K562 (cell line): ENCODE data around the gene FARP2. TPM values are rescaled to one million over a fixed set of nuclear protein-coding genes. Genes with fewer than 3 reads are reported as not detected.
"Not testable (repeated sequence)": the region's sequence is repeated elsewhere in the genome, so short reads cannot be mapped to it uniquely, and the experiment has no call there.

ENCODE experiments used
- ATAC-seq: fragments of 200-7000 bp; cut with Tn5 transposase; 3 replicates; pipeline ENCODE4 v1.9.1; 2020; ENCODE audit warnings: moderate library complexity
- BruUV-seq: library from RNA; stranded (reverse); fragments of 400-500 nt; replicated peaks from 2 replicates; lab custom pipeline; 2021; lab: Mats Ljungman, UMichigan
- CTCF ChIA-PET: fragments of 300-600 bp; formaldehyde crosslinking; extraction: SDS; loops from one replicate; lab custom pipeline; 2021; ENCODE audit warnings: low intra/inter-chr PET ratio; lab: Yijun Ruan, JAX
- POLR2A ChIA-PET: fragments of 300-600, 350-650 bp; sonication (Branson Sonifier 250); formaldehyde crosslinking; extraction: SDS; loops from one replicate; lab custom pipeline; 2021; ENCODE audit warnings: antibody characterized with exemption, inconsistent platforms; lab: Yijun Ruan, JAX
- DNase-seq, 4 experiments: peaks; one replicate each; pipeline versions ENCODE4 v3.0.0 to v3.0.0-alpha.2; 2011 to 2018; ENCODE audit warnings: low spot score in 3 of 4, mixed read lengths in 3 of 4; ENCODE audit errors: extremely low read depth in 1 of 4
- FAIRE-seq: peaks from 2 replicates; lab custom pipeline; 2011; peaks lifted over from hg19 to GRCh38; lab: Jason Lieb, UNC
- H2AFZ ChIP-seq: 2 replicates; pipeline ENCODE4 v1.6.0; 2011; ENCODE audit warnings: low read depth, low read length, control low read depth, inconsistent platforms
- H3K27ac ChIP-seq: fragments of 200-600 bp; 3 replicates; pipeline ENCODE4 v1.8.0; 2011; ENCODE audit warnings: low read depth, mild to moderate bottlenecking, control low read depth, inconsistent platforms, low read length, moderate library complexity, mixed read lengths; ENCODE audit errors: extremely low read depth
- H3K27me3 ChIP-seq, 2 experiments: fragments of 300-600 bp in 1 of 2; 2 replicates in 1 of 2; 3 replicates in 1 of 2; pipeline versions ENCODE4 v1.6.0 to v1.8.0; 2011; ENCODE audit warnings: inconsistent platforms in 2 of 2, low read length in 2 of 2, mild to moderate bottlenecking in 1 of 2, mixed read lengths in 1 of 2, moderate library complexity in 1 of 2; ENCODE audit not compliant: control insufficient read depth in 2 of 2, insufficient read depth in 2 of 2
- H3K36me3 ChIP-seq: fragments of 300-600 bp; 3 replicates; pipeline ENCODE4 v1.8.0; 2011; ENCODE audit warnings: mild to moderate bottlenecking, low read length, inconsistent platforms; ENCODE audit not compliant: control insufficient read depth, insufficient read depth
- H3K4me1 ChIP-seq, 2 experiments: fragments of 200-600 bp in 1 of 2; replicated peaks in 1 of 2; 2 replicates in 1 of 2; 3 replicates in 1 of 2; pipeline versions ENCODE4 v1.5.1 to v1.8.0; 2011; ENCODE audit warnings: inconsistent platforms in 2 of 2, low read length in 2 of 2, mild to moderate bottlenecking in 1 of 2, mixed read lengths in 1 of 2, moderate library complexity in 1 of 2; ENCODE audit not compliant: control insufficient read depth in 2 of 2, insufficient read depth in 2 of 2
- H3K4me2 ChIP-seq: 2 replicates; pipeline ENCODE4 v1.6.1; 2011; ENCODE audit warnings: low read length, control low read depth, inconsistent platforms, mixed read lengths; ENCODE audit not compliant: insufficient read depth
- H3K4me3 ChIP-seq: fragments of 200-600 bp; sonication (generic), shearing (Covaris generic); 2 replicates; pipeline ENCODE4 v1.5.1; 2016; ENCODE audit warnings: control low read depth, inconsistent platforms
- H3K79me2 ChIP-seq: fragments of 200-600 bp; 3 replicates; pipeline ENCODE4 v1.8.0; 2011; ENCODE audit warnings: low read length, inconsistent platforms; ENCODE audit not compliant: control insufficient read depth, insufficient read depth
- H3K9ac ChIP-seq, 2 experiments: 2 replicates each; pipeline versions ENCODE4 v1.6.0 to v1.6.1; 2011; ENCODE audit warnings: low read depth in 2 of 2, low read length in 2 of 2, control low read depth in 1 of 2, inconsistent platforms in 1 of 2, mild to moderate bottlenecking in 1 of 2, mixed read lengths in 1 of 2; ENCODE audit not compliant: insufficient read depth in 1 of 2
- H3K9me1 ChIP-seq: one replicate; pipeline ENCODE4 v1.6.0; 2011; ENCODE audit warnings: inconsistent platforms, mild to moderate bottlenecking, low read length, moderate library complexity; ENCODE audit not compliant: control insufficient read depth, insufficient read depth
- H3K9me3 ChIP-seq: replicated peaks from 2 replicates; pipeline ENCODE4 v1.5.1; 2011; ENCODE audit warnings: low read depth, low read length, inconsistent platforms; ENCODE audit not compliant: control insufficient read depth, insufficient read depth
- H4K20me1 ChIP-seq: replicated peaks from 2 replicates; pipeline ENCODE4 v1.6.1; 2011; ENCODE audit warnings: low read length, inconsistent platforms, mixed read lengths; ENCODE audit not compliant: control insufficient read depth, insufficient read depth
- CXXC5 ChIP-seq: fragments of 250-450 bp; sonication (Bioruptor Pico); IDR thresholded peaks from 2 replicates; pipeline ENCODE4 v1.8.0; 2022; ENCODE audit warnings: inconsistent platforms, mild to moderate bottlenecking, moderate library complexity
- FOXA3 ChIP-seq, 2 experiments: fragments of 450-650 bp in 1 of 2; sonication (generic) in 1 of 2; formaldehyde crosslinking; IDR thresholded peaks in 1 of 2; conservative IDR thresholded peaks in 1 of 2; 2 replicates each; pipeline versions ENCODE4 v1.4.0 to v1.8.0; 2020 to 2022; ENCODE audit warnings: mild to moderate bottlenecking in 2 of 2, missing genetic modification reagents in 1 of 2
- KLF10 ChIP-seq: fragments of 250-450 bp; sonication (Bioruptor Pico); IDR thresholded peaks from 2 replicates; pipeline ENCODE4 v1.6.1; 2021; ENCODE audit warnings: matching md5 sums
- RNF2 ChIP-seq: sonication (generic); IDR thresholded peaks from 2 replicates; pipeline ENCODE4 v1.6.1; 2016
- SAFB2 ChIP-seq: fragments of 200-400 bp; formaldehyde crosslinking; IDR thresholded peaks from 2 replicates; pipeline ENCODE4 v1.6.1; 2018; ENCODE audit warnings: borderline replicate concordance, low read length, low read depth, moderate library complexity; ENCODE audit not compliant: severe bottlenecking
- SIX5 ChIP-seq, 2 experiments: IDR thresholded peaks; 2 replicates each; pipeline ENCODE4 v1.6.1; 2011; ENCODE audit warnings: low read length in 2 of 2, borderline replicate concordance in 1 of 2, low read depth in 1 of 2, mild to moderate bottlenecking in 1 of 2, moderate library complexity in 1 of 2; ENCODE audit not compliant: insufficient read depth in 1 of 2
- SMAD2 ChIP-seq: fragments of 150-350 bp; IDR thresholded peaks from 2 replicates; pipeline ENCODE4 v1.6.1; 2014; ENCODE audit warnings: low read depth, mild to moderate bottlenecking, low read length
- TCF7 ChIP-seq: sonication (generic); IDR thresholded peaks from 2 replicates; pipeline ENCODE4 v1.6.1; 2016; ENCODE audit warnings: antibody characterized with exemption, borderline replicate concordance
- TRIM28 ChIP-seq: fragments of 450-650 bp; IDR thresholded peaks from 2 replicates; pipeline ENCODE4 v1.6.1; 2017
- ZBTB26 ChIP-seq: fragments of 450-650 bp; formaldehyde crosslinking; IDR thresholded peaks from 2 replicates; pipeline ENCODE4 v1.4.0; 2022; ENCODE audit warnings: missing genetic modification characterization
- WGBS: fragments of 100-300 bp; shearing (Covaris generic); methylation state at CpG from one replicate; pipeline ENCODE4 v1.1.6; 2016; ENCODE audit warnings: low coverage, mixed read lengths; ENCODE audit not compliant: insufficient coverage; ENCODE audit errors: missing lambda C conversion rate; 5-methylcytosine and 5-hydroxymethylcytosine counted together
- in situ Hi-C: fragments of 300-500 bp; cut with MboI; formaldehyde crosslinking; loops from 4 replicates; pipeline ENCODE4 v1.15.0; 2018; ENCODE audit warnings: inconsistent platforms, mixed read lengths
- intact Hi-C: fragments of 100-400 bp; cut with micrococcal nuclease; formaldehyde crosslinking; loops from 2 replicates; pipeline ENCODE4 v1.14.2; 2022
- polyA plus RNA-seq, 8 experiments: library from polyadenylated mRNA; depleted of rRNA in 4 of 8; stranded (reverse) in 5 of 8; unstranded in 3 of 8; fragments of >200 nt; fragmentation: Nextera tagmentation in 2 of 8; fragmentation: Illumina TruSeq in 1 of 8; extraction: Ambion mirVana in 2 of 8; extraction: Trizol in 1 of 8; gene quantifications; 2 replicates each; pipeline versions ENCODE4 v1.2.1 to v1.2.3, GENCODE V29; 2011 to 2014; ENCODE audit warnings: inconsistent platforms in 1 of 8, missing spikeins in 1 of 8
- total RNA-seq, 7 experiments: library from RNA; depleted of rRNA in 6 of 7; stranded (reverse); fragments of >200 nt in 6 of 7; fragmentation: Illumina TruSeq in 2 of 7; extraction: Trizol in 2 of 7; gene quantifications; 2 replicates each; pipeline versions ENCODE4 v1.2.1 to v1.2.3, GENCODE V29; 2011 to 2021; ENCODE audit warnings: low replicate concordance in 1 of 7
- TF ChIP-seq, protein P1 (sequence below): sonication (generic); formaldehyde crosslinking; IDR thresholded peaks from 2 replicates; pipeline ENCODE4 v1.8.0; 2022; ENCODE audit warnings: mild to moderate bottlenecking, missing genetic modification reagents

The FARP2 gene
- total and polyA plus RNA-seq, 9 of the 15 experiments (the other 6 are each of a cell fraction or from before 2014, with no cell fraction given): 4.1 to 38.1 (median 21.1) TPM

- ATAC-seq, H3K27me3 ChIP-seq, intact Hi-C loops, H3K79me2 ChIP-seq, H3K4me3 ChIP-seq, CTCF ChIA-PET, H3K9me3 ChIP-seq, H4K20me1 ChIP-seq, H3K4me1 ChIP-seq, BruUV-seq, DNase-seq, H3K9ac ChIP-seq, H3K27ac ChIP-seq, FAIRE-seq, H3K36me3 ChIP-seq, H2AFZ ChIP-seq, in situ Hi-C loops, H3K4me2 ChIP-seq, H3K9me1 ChIP-seq: not testable (repeated sequence)
- WGBS: no CpG with 5 or more reads among the region's 4 CpGs
- POLR2A ChIA-PET: interaction anchor here (0.6 kb wide), 1 partner anchor 132 kb away, joined by 3 read pairs; no protein-coding TSS in a partner anchor
These were observed 36.7 kb downstream of the FARP2 start for GRCh38 chr2:241392753-241393152.

DNA sequence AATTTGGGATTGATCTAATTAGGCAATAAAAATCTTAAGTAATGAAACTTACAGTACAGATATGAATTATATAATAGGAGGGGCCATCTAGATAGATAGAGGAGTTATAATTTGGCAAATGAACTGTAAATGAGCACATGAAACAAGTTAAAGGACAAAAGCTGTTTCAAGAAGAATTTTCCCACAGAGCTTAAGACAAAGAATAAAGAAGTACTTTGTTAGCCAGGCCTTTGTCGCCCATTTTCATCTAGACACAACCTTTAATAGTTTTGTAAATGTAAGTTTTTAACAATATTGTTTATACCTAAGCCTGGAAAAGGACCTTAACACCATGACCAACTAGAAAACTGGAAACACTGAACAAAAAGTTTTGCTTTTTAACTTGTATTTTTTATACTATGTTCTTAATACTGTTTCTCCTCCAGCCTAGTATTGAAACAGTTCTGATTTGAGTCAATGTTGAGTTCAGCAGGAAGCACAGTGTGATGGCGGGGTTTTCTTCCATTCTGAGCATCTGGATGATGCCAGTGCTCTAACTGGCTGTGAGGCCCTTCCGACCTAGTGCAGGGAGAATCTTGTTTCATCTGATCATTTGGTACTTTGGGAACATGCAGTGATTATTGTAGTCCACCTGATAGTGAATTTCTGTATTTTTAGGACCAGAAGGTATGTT is 37.6 kb downstream of the FARP2 start:
- Histone ChIP-seq H3K4me2 (no peak overlapping the region), H3K36me3 (peaks cover 5% of the 10 kb centered on the region; the same call in 1 of the 3 replicates), H3K27ac (no peak overlapping the region), H3K4me1 (no peaks in the 10 kb centered on the region), H3K9me3 (no peaks in the 10 kb centered on the region), H2AFZ (no peak overlapping the region), H4K20me1 (no peaks in the 10 kb centered on the region), H3K79me2 (no peaks in the 10 kb centered on the region; the same call in 1 of the 3 replicates), H3K9me1 (peaks cover 6% of the 10 kb centered on the region), H3K9ac (no peak overlapping the region), H3K27me3 (no peaks in the 10 kb centered on the region), H3K4me3 (no peak overlapping the region)
- intact Hi-C loops (no loop called here), in situ Hi-C loops (no loop called here)
- ATAC-seq (no peak), FAIRE-seq (no peak), DNase-seq (no peak)
- ChIA-PET POLR2A (no interaction called here), CTCF (no interaction called here)
- BruUV-seq: no TSS peak
- WGBS: 97% methylated on average over 3 of the region's 3 CpGs
- TF ChIP-seq SAFB2 (no peak), SIX5 (IDR thresholded peaks at IDR 0.05; ENCODE audit: borderline replicate concordance in 1 of 2, insufficient read depth in 1 of 2, low read depth in 1 of 2, low read length in 2 of 2) (no peak), KLF10 (CRISPR knock-in tag) (no peak), RNF2 (no peak), ZBTB26 (CRISPR knock-in tag) (no peak), FOXA3 (CRISPR knock-in tag; conservative IDR thresholded peaks at IDR 0.05 in 1 of 2, IDR thresholded peaks at IDR 0.05 in 1 of 2) (no peak), SMAD2 (no peak), TRIM28 (no peak), TCF7 (no peak), CXXC5 (no peak)
- TF ChIP-seq, protein P1, sequence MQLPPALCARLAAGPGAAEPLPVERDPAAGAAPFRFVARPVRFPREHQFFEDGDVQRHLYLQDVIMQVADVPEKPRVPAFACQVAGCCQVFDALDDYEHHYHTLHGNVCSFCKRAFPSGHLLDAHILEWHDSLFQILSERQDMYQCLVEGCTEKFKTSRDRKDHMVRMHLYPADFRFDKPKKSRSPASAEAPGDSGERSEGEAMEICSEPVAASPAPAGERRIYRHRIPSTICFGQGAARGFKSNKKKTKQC (CRISPR knock-in tag): no peak
